Peyer's patch (tissue), 4 donors: ENCODE data around the gene NPPB. TPM values are rescaled to one million over a fixed set of nuclear protein-coding genes. Genes with fewer than 3 reads are reported as not detected.

Experiments
- DNase-seq, 3 donors: peaks; one replicate each; pipeline ENCODE4 v3.0.0-alpha.2; 2017 to 2019
- H3K27ac ChIP-seq, 4 donors: fragments of 200-600 bp; sonication (generic); one replicate each; pipeline ENCODE4 v1.5.1; 2016 to 2019
- H3K27me3 ChIP-seq, 2 donors: fragments of 200-600 bp; sonication (generic); one replicate each; pipeline ENCODE4 v1.5.1; 2019
- H3K36me3 ChIP-seq, 3 donors: fragments of 200-600 bp; sonication (generic); one replicate each; pipeline ENCODE4 v1.5.1; 2016 to 2019
- H3K4me1 ChIP-seq, 4 donors: fragments of 200-600 bp; sonication (generic); one replicate each; pipeline ENCODE4 v1.5.1; 2016 to 2019
- H3K4me3 ChIP-seq, 4 donors: fragments of 200-600 bp; sonication (generic); 1 replicate in 3 of 4; 2 replicates in 1 of 4; pipeline ENCODE4 v1.5.1; 2016 to 2019; ENCODE audit warnings: mild to moderate bottlenecking in 1 of 4
- H3K9me3 ChIP-seq, 4 donors: fragments of 200-600 bp; sonication (generic); one replicate each; pipeline ENCODE4 v1.5.1; 2016 to 2019; ENCODE audit warnings: mild to moderate bottlenecking in 1 of 4
- POLR2A ChIP-seq, 2 donors: fragments of 450-650 bp; IDR thresholded peaks; one replicate each; pipeline ENCODE4 v1.5.1; 2017; ENCODE audit warnings: antibody characterized with exemption in 2 of 2, mild to moderate bottlenecking in 2 of 2, moderate library complexity in 2 of 2
- total RNA-seq, 4 donors: library from RNA; depleted of rRNA; stranded (reverse); fragments of >200 nt; gene quantifications; one replicate each; pipeline ENCODE4 v1.1.0, GENCODE V29; 2016
- TF ChIP-seq, protein P1 (sequence below), 6 experiments: fragments of 450-650 bp in 4 of 6; fragments of 200-600 bp in 2 of 6; sonication (generic) in 1 of 6; IDR thresholded peaks; one replicate each; pipeline ENCODE4 v1.5.1; 2017 to 2019; ENCODE audit warnings: antibody characterized with exemption in 6 of 6, mild to moderate bottlenecking in 3 of 6, moderate library complexity in 1 of 6

The NPPB gene
- total RNA-seq, 4 donors from 2014 or later, result not detected

DNA sequence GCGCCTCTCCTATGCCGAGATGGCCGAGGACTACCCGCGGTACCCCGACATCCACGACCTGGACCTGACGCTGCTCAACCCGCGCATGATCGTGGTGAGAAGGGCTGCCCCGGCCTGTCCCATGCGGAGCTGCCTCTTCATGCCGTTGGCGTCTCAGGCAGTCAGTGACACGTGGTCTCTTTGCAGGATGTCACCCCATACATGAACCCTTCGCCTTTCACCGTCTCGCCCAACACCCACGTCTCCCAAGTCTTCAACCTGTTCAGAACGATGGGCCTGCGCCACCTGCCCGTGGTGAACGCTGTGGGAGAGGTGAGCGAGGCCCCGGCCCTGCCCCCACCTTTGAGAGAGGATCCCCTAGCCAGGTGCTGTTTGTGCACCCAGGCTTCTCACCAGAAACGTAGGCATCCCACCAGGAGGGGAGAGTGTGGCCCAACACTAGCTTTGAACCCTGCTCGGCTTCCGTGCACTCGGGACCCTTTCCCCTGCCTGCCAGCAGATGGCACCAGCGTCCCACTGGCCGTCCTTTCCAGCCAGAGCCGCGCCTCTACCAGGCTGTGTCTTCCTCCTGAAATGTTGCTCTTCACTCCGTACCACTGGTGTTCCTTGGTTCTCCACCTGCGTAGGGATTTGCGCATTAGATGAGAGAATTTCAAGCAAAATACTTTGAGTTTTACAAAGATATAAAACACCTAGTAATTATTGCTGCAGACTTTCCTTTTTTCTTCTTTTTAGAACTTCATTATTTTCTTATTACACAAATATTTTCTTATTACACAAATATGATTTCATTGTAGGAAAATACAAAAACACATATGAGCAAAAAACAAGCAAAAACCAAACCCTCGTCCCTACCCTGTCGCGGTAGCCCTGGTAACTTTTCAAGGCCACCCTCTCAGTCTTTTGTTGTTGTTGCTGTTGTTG is 20.1 kb downstream of the NPPB start:
- peak; percentile 65 to 82 (median 81) for DNase-seq
- peaks cover 0 to 8% (median 0%) of the 10 kb centered on the region in 4 donors for H3K4me1 ChIP-seq
- no peaks in the 10 kb centered on the region for H3K27me3 ChIP-seq
- TF ChIP-seq, protein P1, sequence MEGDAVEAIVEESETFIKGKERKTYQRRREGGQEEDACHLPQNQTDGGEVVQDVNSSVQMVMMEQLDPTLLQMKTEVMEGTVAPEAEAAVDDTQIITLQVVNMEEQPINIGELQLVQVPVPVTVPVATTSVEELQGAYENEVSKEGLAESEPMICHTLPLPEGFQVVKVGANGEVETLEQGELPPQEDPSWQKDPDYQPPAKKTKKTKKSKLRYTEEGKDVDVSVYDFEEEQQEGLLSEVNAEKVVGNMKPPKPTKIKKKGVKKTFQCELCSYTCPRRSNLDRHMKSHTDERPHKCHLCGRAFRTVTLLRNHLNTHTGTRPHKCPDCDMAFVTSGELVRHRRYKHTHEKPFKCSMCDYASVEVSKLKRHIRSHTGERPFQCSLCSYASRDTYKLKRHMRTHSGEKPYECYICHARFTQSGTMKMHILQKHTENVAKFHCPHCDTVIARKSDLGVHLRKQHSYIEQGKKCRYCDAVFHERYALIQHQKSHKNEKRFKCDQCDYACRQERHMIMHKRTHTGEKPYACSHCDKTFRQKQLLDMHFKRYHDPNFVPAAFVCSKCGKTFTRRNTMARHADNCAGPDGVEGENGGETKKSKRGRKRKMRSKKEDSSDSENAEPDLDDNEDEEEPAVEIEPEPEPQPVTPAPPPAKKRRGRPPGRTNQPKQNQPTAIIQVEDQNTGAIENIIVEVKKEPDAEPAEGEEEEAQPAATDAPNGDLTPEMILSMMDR (IDR thresholded peaks at IDR 0.05), result peak; percentile 67 to 95 (median 92)
- no peak for TF ChIP-seq POLR2A (IDR thresholded peaks at IDR 0.05)
- no peaks in the 10 kb centered on the region for H3K9me3 ChIP-seq
- peaks cover 0 to 96% (median 3%) of the 10 kb centered on the region in 3 donors for H3K36me3 ChIP-seq
- no peak overlapping the region for H3K27ac ChIP-seq
- no peak overlapping the region for H3K4me3 ChIP-seq

DNA sequence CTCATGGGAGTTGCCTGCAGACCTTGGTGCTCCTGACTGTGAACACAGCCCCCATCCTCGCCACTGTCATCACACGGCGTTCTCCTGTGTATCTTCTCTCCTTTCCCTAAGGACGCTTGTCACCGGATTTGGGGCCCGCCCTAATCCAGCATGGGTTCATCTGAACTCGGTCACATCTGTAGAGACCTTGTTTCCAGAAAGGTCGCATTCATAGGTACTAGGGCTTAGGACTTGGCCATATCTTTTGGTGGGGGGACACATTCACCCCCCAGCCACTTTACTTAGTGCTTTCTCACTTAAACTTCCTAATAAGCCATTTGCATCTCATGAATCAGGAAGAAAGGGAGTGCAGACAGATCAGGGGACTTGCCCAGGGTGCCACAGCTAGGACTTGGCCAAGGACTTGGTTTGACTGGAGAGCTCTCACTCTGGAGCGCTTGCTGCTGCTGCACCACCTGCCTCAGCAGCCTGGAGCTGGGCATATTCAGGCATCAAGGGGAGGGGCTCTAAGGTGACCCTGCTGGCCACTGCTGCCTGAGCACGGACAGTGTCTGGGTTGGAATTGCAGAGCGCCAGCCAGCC is 20.9 kb downstream of the NPPB start:
- DNase-seq, result no peak
- no peak for TF ChIP-seq POLR2A (IDR thresholded peaks at IDR 0.05)
- TF ChIP-seq, protein P1 (IDR thresholded peaks at IDR 0.05), result no peak
- H3K4me1 ChIP-seq, result peaks cover 0 to 8% (median 0%) of the 10 kb centered on the region in 4 donors
- H3K27me3 ChIP-seq, result no peaks in the 10 kb centered on the region
- H3K4me3 ChIP-seq, result no peak overlapping the region
- H3K9me3 ChIP-seq, result no peaks in the 10 kb centered on the region
- H3K36me3 ChIP-seq, result peaks cover 0 to 98% (median 3%) of the 10 kb centered on the region in 3 donors
- H3K27ac ChIP-seq, result no peak overlapping the region

DNA sequence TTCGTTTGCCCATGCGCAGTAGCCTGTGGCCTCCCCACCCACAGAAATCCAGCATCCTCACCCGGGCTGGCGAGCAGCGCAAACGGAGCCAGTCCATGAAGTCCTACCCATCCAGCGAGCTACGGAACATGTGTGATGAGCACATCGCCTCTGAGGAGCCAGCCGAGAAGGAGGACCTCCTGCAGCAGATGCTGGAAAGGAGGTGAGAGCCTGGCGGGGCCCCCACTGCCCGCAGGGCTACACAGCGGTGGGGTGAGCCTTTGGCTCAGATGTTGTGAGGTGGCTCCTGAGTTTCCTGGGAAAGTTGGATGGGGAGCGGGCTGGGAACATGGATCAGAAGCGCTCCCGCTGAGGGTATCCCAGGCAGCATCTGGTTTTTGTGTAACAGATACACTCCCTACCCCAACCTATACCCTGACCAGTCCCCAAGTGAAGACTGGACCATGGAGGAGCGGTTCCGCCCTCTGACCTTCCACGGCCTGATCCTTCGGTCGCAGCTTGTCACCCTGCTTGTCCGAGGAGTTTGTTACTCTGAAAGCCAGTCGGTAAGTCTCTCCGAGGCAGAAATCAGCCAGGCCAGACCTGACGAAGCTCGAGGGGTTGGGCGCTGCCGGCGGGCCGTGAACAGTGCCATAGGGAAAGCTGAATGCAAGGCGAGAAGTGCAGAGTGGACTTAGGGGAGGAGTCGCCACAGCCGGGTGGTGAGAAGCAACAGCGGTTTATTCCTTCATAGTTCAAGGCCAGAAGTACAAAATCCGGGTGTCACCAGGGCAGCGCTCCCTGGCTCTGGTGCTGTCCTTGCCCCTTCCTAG is 21.6 kb downstream of the NPPB start:
- Histone ChIP-seq H3K27ac (no peak overlapping the region), H3K9me3 (no peaks in the 10 kb centered on the region), H3K4me1 (peaks cover 0 to 2% (median 0%) of the 10 kb centered on the region in 4 donors), H3K4me3 (no peak overlapping the region), H3K36me3 (peaks cover 0 to 98% (median 3%) of the 10 kb centered on the region in 3 donors), H3K27me3 (no peaks in the 10 kb centered on the region)
- no peak for DNase-seq
- no peak for TF ChIP-seq POLR2A (IDR thresholded peaks at IDR 0.05)
- TF ChIP-seq, protein P1 (IDR thresholded peaks at IDR 0.05), result no peak

DNA sequence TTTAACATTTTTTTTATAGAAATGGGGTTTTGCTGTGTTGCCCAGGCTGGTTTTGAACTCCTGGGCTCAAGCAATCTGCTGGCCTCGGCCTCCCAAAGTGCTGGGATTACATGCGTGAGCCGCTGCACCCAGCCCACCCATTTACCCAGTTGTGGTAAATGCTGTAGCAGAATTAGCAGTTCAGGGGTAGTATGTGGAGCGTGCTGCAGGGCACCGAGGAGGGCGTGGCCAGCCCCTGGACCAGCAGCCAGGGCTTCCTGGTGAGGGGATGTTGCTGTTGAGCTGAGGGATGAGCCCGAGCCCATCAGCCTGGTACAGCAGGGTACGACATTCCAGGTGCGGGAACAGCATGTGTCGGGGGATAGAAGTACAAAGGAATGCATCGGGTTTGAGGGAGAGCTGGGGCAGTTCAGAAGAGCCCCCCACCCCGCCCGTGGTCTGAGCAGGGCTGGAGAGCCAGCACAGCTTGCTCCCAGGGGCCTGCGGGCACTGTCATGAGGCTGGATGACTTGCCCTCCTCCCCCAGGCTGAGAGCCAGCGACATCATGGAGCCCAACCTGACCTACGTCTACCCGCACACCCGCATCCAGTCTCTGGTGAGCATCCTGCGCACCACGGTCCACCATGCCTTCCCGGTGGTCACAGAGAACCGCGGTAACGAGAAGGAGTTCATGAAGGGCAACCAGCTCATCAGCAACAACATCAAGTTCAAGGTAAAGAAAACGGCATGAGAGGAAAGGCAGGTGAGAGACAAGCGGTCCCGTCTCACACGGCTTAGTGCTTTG is 23.1 kb downstream of the NPPB start:
- H3K4me3 ChIP-seq, result no peak overlapping the region
- no peaks in the 10 kb centered on the region for H3K9me3 ChIP-seq
- no peaks in the 10 kb centered on the region for H3K4me1 ChIP-seq
- TF ChIP-seq, protein P1 (IDR thresholded peaks at IDR 0.05), result no peak
- no peak for DNase-seq
- peaks cover 0 to 98% (median 3%) of the 10 kb centered on the region in 3 donors for H3K36me3 ChIP-seq
- no peaks in the 10 kb centered on the region for H3K27me3 ChIP-seq
- H3K27ac ChIP-seq, result no peak overlapping the region

DNA sequence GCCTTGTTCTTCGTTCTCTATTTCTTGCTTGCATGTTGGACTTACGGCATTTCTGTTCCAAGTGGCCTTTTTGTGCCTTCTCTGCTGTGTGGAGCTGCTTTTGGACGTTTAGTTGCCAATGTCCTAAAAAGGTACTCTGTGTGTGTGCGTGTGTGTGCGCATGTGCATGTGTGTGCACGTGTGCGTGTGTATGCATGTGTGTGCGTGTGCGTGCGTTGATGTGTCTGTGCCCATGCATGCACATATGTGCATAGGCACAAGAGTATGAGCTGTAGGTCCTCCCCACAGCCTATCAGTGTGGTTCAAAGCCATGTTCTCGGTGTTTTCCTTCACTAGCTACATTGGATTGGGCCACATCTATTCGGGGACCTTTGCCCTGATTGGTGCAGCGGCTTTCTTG is 24.8 kb downstream of the NPPB start:
- Histone ChIP-seq H3K27ac (no peak overlapping the region), H3K9me3 (no peaks in the 10 kb centered on the region), H3K4me3 (no peak overlapping the region), H3K27me3 (no peaks in the 10 kb centered on the region), H3K36me3 (peaks cover 0 to 97% (median 3%) of the 10 kb centered on the region in 3 donors), H3K4me1 (no peaks in the 10 kb centered on the region)
- TF ChIP-seq POLR2A (IDR thresholded peaks at IDR 0.05), result no peak
- TF ChIP-seq, protein P1 (IDR thresholded peaks at IDR 0.05), result no peak
- no peak for DNase-seq
